Keratinocyte (primary cell): ENCODE measurements around the gene AKR1B1. TPM values are rescaled to one million over a fixed set of nuclear protein-coding genes. Genes with fewer than 3 reads are reported as not detected.

Source experiments
- DNase-seq: peaks from one replicate; pipeline ENCODE4 v3.0.0-alpha.2; 2011; ENCODE audit warnings: low read depth, missing footprints, low spot score
- FAIRE-seq: peaks from 2 replicates; lab custom pipeline; 2011; peaks lifted over from hg19 to GRCh38; lab: Jason Lieb, UNC
- H2AFZ ChIP-seq: 2 replicates; pipeline ENCODE4 v1.6.0; 2012; ENCODE audit warnings: low read length, control low read depth, inconsistent platforms; ENCODE audit not compliant: control insufficient read depth
- H3K27ac ChIP-seq: 2 replicates; pipeline ENCODE4 v1.5.1; 2011; ENCODE audit warnings: low read length; ENCODE audit not compliant: control insufficient read depth, insufficient read depth
- H3K27me3 ChIP-seq: 3 replicates; pipeline ENCODE4 v1.6.0; 2011; ENCODE audit warnings: low read length; ENCODE audit not compliant: control insufficient read depth, insufficient read depth; ENCODE audit errors: extremely low read depth
- H3K36me3 ChIP-seq, 2 experiments: 2 replicates in 1 of 2; 3 replicates in 1 of 2; pipeline ENCODE4 v1.5.1; 2011; ENCODE audit warnings: low read length in 2 of 2, mild to moderate bottlenecking in 1 of 2; ENCODE audit not compliant: control insufficient read depth in 2 of 2, insufficient read depth in 2 of 2; ENCODE audit errors: extremely low read depth in 1 of 2
- H3K4me1 ChIP-seq: 3 replicates; pipeline ENCODE4 v1.5.1; 2011; ENCODE audit warnings: low read length; ENCODE audit not compliant: control insufficient read depth, insufficient read depth; ENCODE audit errors: extremely low read depth
- H3K4me2 ChIP-seq: 3 replicates; pipeline ENCODE4 v1.6.0; 2011; ENCODE audit warnings: low read depth, low read length; ENCODE audit not compliant: control insufficient read depth, insufficient read depth; ENCODE audit errors: extremely low read depth
- H3K4me3 ChIP-seq, 3 experiments: fragments of 200-600 bp in 1 of 3; sonication (generic) in 1 of 3; 2 replicates in 2 of 3; 3 replicates in 1 of 3; pipeline ENCODE4 v1.5.1; 2011 to 2016; ENCODE audit warnings: low read length in 3 of 3, mild to moderate bottlenecking in 3 of 3, control low read depth in 2 of 3, inconsistent platforms in 1 of 3, low read depth in 1 of 3, mixed read lengths in 1 of 3, mixed run types in 1 of 3, moderate library complexity in 1 of 3; ENCODE audit not compliant: control insufficient read depth in 2 of 3, insufficient read depth in 2 of 3; ENCODE audit errors: extremely low read depth in 1 of 3
- H3K79me2 ChIP-seq: 2 replicates; pipeline ENCODE4 v1.6.0; 2012; ENCODE audit warnings: low read length; ENCODE audit not compliant: control insufficient read depth, insufficient read depth
- H3K9ac ChIP-seq: 3 replicates; pipeline ENCODE4 v1.6.0; 2011; ENCODE audit warnings: low read length; ENCODE audit not compliant: control insufficient read depth, insufficient read depth; ENCODE audit errors: extremely low read depth
- H3K9me1 ChIP-seq: 3 replicates; pipeline ENCODE4 v1.6.0; 2011; ENCODE audit warnings: low read length; ENCODE audit not compliant: control insufficient read depth, insufficient read depth; ENCODE audit errors: extremely low read depth
- H3K9me3 ChIP-seq: 2 replicates; pipeline ENCODE4 v1.5.1; 2012; ENCODE audit warnings: low read depth, low read length; ENCODE audit not compliant: control insufficient read depth
- H4K20me1 ChIP-seq: 3 replicates; pipeline ENCODE4 v1.6.0; 2011; ENCODE audit warnings: low read length; ENCODE audit not compliant: control insufficient read depth, insufficient read depth; ENCODE audit errors: extremely low read depth
- EZH2 ChIP-seq: IDR thresholded peaks from one replicate; pipeline ENCODE4 v1.6.1; 2012; ENCODE audit warnings: inconsistent platforms, mild to moderate bottlenecking, low read length, moderate library complexity
- dilution Hi-C: fragments of 300-500 bp; cut with MboI; formaldehyde crosslinking; loops from one replicate; pipeline ENCODE4 v1.7.0; 2020; ENCODE audit warnings: low sequenced_read_pairs; ENCODE audit not compliant: extremely low pct_ligation_motif_present
- polyA plus RNA-seq, 5 experiments: library from polyadenylated mRNA; depleted of rRNA in 3 of 5; stranded (reverse) in 3 of 5; stranded (forward) in 1 of 5; unstranded in 1 of 5; fragments of >200 nt; gene quantifications; 1 replicate in 1 of 5; 2 replicates in 3 of 5; 3 replicates in 1 of 5; pipeline versions ENCODE4 v1.2.1 to v1.2.3, GENCODE V29; 2011 to 2012; ENCODE audit warnings: missing spikeins in 2 of 5, low read depth in 1 of 5, low replicate concordance in 1 of 5
- TF ChIP-seq, protein P1 (sequence below), 3 experiments: IDR thresholded peaks in 1 of 3; conservative IDR thresholded peaks in 1 of 3; optimal IDR thresholded peaks in 1 of 3; 2 replicates in 2 of 3; 3 replicates in 1 of 3; pipeline versions ENCODE3 to v1.5.1; 2011; ENCODE audit warnings: low read length in 3 of 3, mild to moderate bottlenecking in 3 of 3, moderate library complexity in 2 of 3, control low read depth in 1 of 3, inconsistent platforms in 1 of 3; ENCODE audit not compliant: insufficient read depth in 2 of 3; ENCODE audit errors: extremely low read depth in 1 of 3

Gene AKR1B1
- polyA plus RNA-seq, 1 donor (not counting 4 experiments of a cell fraction or from before 2014, with no cell fraction given), result 139 TPM

DNA sequence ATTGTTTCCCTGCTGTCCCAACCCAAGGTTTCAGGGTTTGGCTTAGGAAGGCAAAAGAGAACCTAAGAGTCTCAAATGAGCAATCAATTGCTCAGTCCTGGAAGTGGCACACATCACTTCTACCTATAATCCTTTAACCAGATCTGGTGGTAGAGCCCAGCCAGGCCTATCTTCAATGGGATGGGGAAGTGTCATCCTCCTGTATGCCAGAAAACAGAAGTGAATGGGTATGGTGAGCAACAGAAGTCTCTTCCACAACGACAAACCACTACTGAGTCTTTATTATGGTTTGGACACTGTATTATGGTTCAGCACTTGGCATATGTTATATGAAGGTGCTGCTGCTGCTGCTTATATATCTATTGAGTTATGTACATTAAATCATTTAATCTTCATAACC lies 3.0 kb upstream of the AKR1B1 start:
- Histone ChIP-seq H3K36me3 (no peaks in the 10 kb centered on the region), H4K20me1 (no peaks in the 10 kb centered on the region), H3K9me1 (no peaks in the 10 kb centered on the region), H3K4me3 (no peak overlapping the region), H3K4me2 (no peak overlapping the region), H3K27ac (no peak overlapping the region), H3K4me1 (peaks cover 17% of the 10 kb centered on the region), H3K9me3 (peaks cover 3% of the 10 kb centered on the region), H3K79me2 (peaks cover 7% of the 10 kb centered on the region), H3K27me3 (no peaks in the 10 kb centered on the region), H2AFZ (no peak overlapping the region), H3K9ac (no peak overlapping the region)
- FAIRE-seq, result no peak
- dilution Hi-C loops, result no loop called here
- TF ChIP-seq, protein P1, sequence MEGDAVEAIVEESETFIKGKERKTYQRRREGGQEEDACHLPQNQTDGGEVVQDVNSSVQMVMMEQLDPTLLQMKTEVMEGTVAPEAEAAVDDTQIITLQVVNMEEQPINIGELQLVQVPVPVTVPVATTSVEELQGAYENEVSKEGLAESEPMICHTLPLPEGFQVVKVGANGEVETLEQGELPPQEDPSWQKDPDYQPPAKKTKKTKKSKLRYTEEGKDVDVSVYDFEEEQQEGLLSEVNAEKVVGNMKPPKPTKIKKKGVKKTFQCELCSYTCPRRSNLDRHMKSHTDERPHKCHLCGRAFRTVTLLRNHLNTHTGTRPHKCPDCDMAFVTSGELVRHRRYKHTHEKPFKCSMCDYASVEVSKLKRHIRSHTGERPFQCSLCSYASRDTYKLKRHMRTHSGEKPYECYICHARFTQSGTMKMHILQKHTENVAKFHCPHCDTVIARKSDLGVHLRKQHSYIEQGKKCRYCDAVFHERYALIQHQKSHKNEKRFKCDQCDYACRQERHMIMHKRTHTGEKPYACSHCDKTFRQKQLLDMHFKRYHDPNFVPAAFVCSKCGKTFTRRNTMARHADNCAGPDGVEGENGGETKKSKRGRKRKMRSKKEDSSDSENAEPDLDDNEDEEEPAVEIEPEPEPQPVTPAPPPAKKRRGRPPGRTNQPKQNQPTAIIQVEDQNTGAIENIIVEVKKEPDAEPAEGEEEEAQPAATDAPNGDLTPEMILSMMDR (optimal IDR thresholded peaks at IDR 0.05 in 1 of 3, IDR thresholded peaks at IDR 0.05 in 1 of 3, conservative IDR thresholded peaks at IDR 0.05 in 1 of 3; ENCODE audit: extremely low read depth in 1 of 3, insufficient read depth in 2 of 3, low read length in 3 of 3), result no peak
- TF ChIP-seq EZH2, result no peak
- no peak for DNase-seq

DNA sequence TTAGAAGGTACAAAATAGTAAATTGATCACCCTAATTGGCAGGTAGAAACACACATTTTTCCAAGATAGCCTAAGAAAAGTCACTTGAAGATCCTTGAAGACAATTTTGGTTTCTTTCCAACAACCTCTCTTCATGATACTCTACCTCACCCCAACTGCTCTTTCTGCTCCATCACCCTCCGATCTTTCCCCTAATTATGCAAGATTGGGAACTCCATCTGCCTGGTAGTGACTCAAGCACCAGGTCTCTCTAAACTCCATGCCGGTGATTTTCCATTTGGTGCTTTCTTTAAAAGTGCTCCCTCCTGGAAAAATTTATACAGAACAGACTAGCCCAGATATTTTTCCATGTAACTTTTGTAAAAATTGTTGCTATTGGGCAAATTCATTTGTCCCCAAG lies 1.1 kb upstream of the AKR1B1 start:
- Histone ChIP-seq H3K36me3 (no peaks in the 10 kb centered on the region), H3K27ac (no peak overlapping the region), H3K9me1 (no peaks in the 10 kb centered on the region), H3K4me2 (no peak overlapping the region), H3K27me3 (no peaks in the 10 kb centered on the region), H3K4me1 (peaks cover 17% of the 10 kb centered on the region), H3K4me3 (no peak overlapping the region), H3K79me2 (peaks cover 7% of the 10 kb centered on the region), H2AFZ (no peak overlapping the region), H4K20me1 (no peaks in the 10 kb centered on the region), H3K9ac (no peak overlapping the region), H3K9me3 (peaks cover 3% of the 10 kb centered on the region)
- dilution Hi-C loops, result no loop called here
- no peak for DNase-seq
- no peak for FAIRE-seq
- TF ChIP-seq EZH2, result no peak
- TF ChIP-seq, protein P1 (optimal IDR thresholded peaks at IDR 0.05 in 1 of 3, IDR thresholded peaks at IDR 0.05 in 1 of 3, conservative IDR thresholded peaks at IDR 0.05 in 1 of 3; ENCODE audit: extremely low read depth in 1 of 3, insufficient read depth in 2 of 3, low read length in 3 of 3), result no peak
